ENCODE results near the gene DDN. TPM values are rescaled to one million over a fixed set of nuclear protein-coding genes. Genes with fewer than 3 reads are reported as not detected.

Gene DDN
- total RNA-seq, 1 experiment from 2014 or later = 0.35 TPM

DNA sequence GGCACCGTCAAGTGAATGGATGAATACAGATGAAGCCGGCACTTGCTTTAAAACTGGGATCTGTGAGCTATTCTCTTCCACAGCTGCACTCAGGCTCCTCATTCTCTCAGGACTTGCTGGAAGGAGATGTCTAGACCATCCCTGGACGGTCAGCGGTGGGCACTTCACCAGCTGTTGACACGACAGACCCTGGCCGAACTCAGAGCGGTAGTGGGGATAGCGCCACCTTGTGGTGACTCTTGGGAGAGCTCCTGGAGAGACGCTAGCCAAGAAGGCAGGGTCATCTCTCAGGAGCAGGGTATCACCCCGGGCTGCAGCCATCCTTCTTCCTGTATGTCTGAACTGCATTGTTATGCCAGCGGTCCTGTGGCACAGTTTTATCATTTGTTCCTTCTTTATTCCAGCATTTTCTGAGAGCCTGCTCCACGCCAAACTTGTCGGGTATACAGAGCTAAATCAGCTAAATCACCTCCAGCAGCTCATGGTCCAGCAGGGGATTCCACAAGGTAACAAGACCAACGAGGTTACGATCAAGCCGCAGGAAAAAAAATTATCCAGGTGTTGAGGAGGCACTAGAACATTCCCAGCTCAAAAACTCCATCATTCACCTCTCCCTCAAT lies 11.0 kb downstream of the DDN start:
- no peak overlapping the region for H3K14ac ChIP-seq (ENCODE audit: insufficient read depth, low read length)
- H4K5ac ChIP-seq (ENCODE audit: insufficient read length, low read depth, low read length) = no peak overlapping the region
- H3K36me3 Mint-ChIP-seq (ENCODE audit: insufficient read depth in 1 of 3, low read depth in 3 of 3) = no peaks in the 10 kb centered on the region
- no peak overlapping the region for H2AFZ ChIP-seq (ENCODE audit: low read length)
- H4K20me1 ChIP-seq (ENCODE audit: control insufficient read depth, insufficient read depth, insufficient read length) = no peaks in the 10 kb centered on the region
- no peak overlapping the region for H3K23ac ChIP-seq (ENCODE audit: insufficient read length, low read depth, low read length)
- no peaks in the 10 kb centered on the region for H3K23me2 ChIP-seq (ENCODE audit: insufficient read length, low read depth, low read length, poor library complexity, severe bottlenecking)
- H3K9me3 ChIP-seq (ENCODE audit: control insufficient read depth, low read depth, low read length) = no peaks in the 10 kb centered on the region
- no peak overlapping the region for H3K18ac ChIP-seq (ENCODE audit: insufficient read length, low read depth, low read length)
- H3K27ac Mint-ChIP-seq = no peak overlapping the region
- peaks cover 7 to 24% of the 10 kb centered on the region in 2 experiments for H3K4me1 Mint-ChIP-seq
- H4K91ac ChIP-seq (ENCODE audit: insufficient read length, low read depth, low read length) = no peak overlapping the region
- no peak overlapping the region for H2BK5ac ChIP-seq (ENCODE audit: insufficient read length, low read length)
- H2BK12ac ChIP-seq (ENCODE audit: insufficient read length, low read depth, low read length) = no peak overlapping the region
- no peak overlapping the region for H3T11ph ChIP-seq (ENCODE audit: low read length)
- H3K27me3 Mint-ChIP-seq (ENCODE audit: low read depth) = peaks cover 81% of the 10 kb centered on the region
- TF ChIP-seq, protein P1, sequence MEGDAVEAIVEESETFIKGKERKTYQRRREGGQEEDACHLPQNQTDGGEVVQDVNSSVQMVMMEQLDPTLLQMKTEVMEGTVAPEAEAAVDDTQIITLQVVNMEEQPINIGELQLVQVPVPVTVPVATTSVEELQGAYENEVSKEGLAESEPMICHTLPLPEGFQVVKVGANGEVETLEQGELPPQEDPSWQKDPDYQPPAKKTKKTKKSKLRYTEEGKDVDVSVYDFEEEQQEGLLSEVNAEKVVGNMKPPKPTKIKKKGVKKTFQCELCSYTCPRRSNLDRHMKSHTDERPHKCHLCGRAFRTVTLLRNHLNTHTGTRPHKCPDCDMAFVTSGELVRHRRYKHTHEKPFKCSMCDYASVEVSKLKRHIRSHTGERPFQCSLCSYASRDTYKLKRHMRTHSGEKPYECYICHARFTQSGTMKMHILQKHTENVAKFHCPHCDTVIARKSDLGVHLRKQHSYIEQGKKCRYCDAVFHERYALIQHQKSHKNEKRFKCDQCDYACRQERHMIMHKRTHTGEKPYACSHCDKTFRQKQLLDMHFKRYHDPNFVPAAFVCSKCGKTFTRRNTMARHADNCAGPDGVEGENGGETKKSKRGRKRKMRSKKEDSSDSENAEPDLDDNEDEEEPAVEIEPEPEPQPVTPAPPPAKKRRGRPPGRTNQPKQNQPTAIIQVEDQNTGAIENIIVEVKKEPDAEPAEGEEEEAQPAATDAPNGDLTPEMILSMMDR (conservative IDR thresholded peaks at IDR 0.05) = peak; percentile 95
- H3K4me3 Mint-ChIP-seq = no peak overlapping the region
- no peak overlapping the region for H3K4ac ChIP-seq (ENCODE audit: low read depth, low read length)
- H3K4me1 ChIP-seq (ENCODE audit: insufficient read depth, low read length) = no peaks in the 10 kb centered on the region
- WGBS (ENCODE audit: extremely low coverage, insufficient read length, low lambda C conversion rate) = no CpG with 5 or more reads among the region's 16 CpGs
- DNase-seq = peak; percentile 92
- no peaks in the 10 kb centered on the region for H3K79me2 ChIP-seq (ENCODE audit: insufficient read depth, low read length)
- H2BK15ac ChIP-seq (ENCODE audit: low read depth, low read length) = no peak overlapping the region
- H4K8ac ChIP-seq (replicated peaks; ENCODE audit: insufficient read length, low read depth, low read length) = no peak overlapping the region
- H3K27me3 ChIP-seq (ENCODE audit: insufficient read depth, low read length) = peaks cover 28% of the 10 kb centered on the region; the same call in 1 of the 2 replicates
- H3K4me2 ChIP-seq (ENCODE audit: insufficient read depth, insufficient read length, low read length) = no peak overlapping the region
- H2AK5ac ChIP-seq (ENCODE audit: insufficient read length, low read length) = no peak overlapping the region
- H3K56ac ChIP-seq (ENCODE audit: insufficient read length, low read depth, low read length) = no peak overlapping the region
- H3K9ac ChIP-seq (ENCODE audit: extremely low read depth, insufficient read length, low read length) = no peak overlapping the region
- H3K9me3 Mint-ChIP-seq = no peaks in the 10 kb centered on the region
- no peak overlapping the region for H2BK20ac ChIP-seq (ENCODE audit: low read depth, low read length, poor library complexity, severe bottlenecking)
- no peak overlapping the region for H3K27ac ChIP-seq (ENCODE audit: insufficient read length, low read depth, low read length)
- no peaks in the 10 kb centered on the region for H3K79me1 ChIP-seq (ENCODE audit: insufficient read depth, low read depth, low read length, poor library complexity, severe bottlenecking)
- no peak overlapping the region for H2BK120ac ChIP-seq (ENCODE audit: low read depth, low read length, poor library complexity, severe bottlenecking)
